ENCODE results near the gene RELB.
A peak's percentile ranks its signal among the peaks of the same experiment; 100 is the strongest.
"Not testable (repeated sequence)": the region's sequence is repeated elsewhere in the genome, so short reads cannot be mapped to it uniquely, and the experiment has no call there.

RELB gene

DNA sequence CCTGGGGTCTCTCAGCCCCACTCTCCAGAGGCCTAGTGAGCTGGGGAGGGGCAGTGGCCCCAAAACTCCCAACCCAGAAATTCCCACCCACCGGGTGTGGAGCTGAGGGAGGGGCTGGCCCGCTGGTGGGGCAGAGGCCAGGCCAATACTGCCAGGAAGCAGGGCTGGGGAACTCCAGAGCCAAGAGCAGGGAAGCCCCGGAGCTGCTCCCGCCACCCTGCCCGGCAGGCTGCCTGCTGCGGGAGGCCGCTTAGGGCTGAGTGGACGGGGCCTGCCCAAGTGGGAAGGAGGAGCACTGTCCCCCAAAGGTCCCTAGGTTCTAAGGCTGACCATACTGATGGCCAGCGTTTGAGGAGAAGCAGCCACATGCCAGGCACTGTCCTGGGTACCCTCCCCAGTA, 13.0 kb upstream of the RELB start:
- DNase-seq = no peak

DNA sequence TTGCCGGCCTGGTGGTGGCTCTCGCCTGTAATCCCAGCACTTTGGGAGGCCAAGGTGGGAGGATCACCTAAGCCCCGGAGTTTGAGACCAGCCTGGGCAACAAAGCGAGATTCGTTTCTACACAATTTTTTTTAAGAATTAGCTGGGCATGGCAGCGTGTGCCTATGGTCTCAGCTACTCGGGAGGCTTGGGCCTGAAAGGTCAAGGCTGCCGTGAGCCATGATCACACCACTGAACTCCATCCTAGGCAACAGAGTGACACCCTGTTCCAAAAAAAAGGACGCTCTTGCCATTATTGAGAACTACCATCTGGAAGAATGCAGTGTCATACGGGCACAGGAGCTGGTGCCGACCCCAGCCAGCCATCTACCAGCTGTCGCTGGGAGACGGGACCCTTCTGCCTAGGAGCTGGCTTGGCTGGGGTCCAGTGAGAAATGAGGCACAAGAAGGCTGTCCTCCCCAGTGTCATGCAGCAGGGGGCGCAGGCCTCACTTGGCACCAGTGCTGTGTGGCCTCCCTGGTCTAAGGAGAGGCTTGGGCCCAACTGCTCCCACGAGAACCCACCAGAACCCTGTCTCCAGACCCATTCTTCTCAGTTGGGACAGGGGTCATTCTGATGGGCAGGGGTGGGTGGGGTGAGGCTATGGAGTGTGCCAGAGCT, 12.2 kb upstream of the RELB start:
- DNase-seq = peak; percentile 66

DNA sequence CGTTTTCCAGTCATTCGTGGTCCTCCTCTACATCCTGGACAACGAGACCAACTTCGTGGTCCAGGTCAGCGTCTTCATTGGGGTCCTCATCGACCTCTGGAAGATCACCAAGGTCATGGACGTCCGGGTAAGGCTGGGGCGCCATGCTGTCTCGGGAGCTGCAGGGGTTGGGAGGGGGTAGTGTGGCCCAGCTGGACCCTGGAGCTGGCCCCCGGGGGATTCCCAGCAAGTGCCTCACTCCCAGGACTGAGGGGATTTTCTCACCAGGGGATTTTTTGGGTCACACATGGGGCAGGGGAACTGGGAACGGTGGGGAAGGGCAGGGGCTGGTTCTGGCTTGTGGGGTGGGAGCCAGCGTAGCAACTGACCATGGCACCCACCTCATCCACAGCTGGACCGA, 10.8 kb upstream of the RELB start:
- DNase-seq = no peak

DNA sequence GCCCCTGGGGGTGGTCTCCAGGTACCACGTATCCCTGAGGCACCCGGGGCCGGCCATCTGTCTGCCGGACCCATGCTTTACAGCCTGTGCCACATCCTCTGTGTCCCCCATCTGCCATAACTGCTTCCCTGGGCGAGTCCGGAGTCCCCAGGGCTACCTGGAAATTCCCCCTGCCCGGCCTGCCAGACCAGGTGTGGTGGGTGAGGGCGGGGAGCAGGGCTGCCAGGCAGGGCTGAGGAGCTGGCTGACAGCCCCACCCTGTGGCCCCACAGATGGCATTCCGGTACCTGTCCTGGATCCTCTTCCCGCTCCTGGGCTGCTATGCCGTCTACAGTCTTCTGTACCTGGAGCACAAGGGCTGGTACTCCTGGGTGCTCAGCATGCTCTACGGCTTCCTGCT, 10.3 kb upstream of the RELB start:
- no peak for DNase-seq

DNA sequence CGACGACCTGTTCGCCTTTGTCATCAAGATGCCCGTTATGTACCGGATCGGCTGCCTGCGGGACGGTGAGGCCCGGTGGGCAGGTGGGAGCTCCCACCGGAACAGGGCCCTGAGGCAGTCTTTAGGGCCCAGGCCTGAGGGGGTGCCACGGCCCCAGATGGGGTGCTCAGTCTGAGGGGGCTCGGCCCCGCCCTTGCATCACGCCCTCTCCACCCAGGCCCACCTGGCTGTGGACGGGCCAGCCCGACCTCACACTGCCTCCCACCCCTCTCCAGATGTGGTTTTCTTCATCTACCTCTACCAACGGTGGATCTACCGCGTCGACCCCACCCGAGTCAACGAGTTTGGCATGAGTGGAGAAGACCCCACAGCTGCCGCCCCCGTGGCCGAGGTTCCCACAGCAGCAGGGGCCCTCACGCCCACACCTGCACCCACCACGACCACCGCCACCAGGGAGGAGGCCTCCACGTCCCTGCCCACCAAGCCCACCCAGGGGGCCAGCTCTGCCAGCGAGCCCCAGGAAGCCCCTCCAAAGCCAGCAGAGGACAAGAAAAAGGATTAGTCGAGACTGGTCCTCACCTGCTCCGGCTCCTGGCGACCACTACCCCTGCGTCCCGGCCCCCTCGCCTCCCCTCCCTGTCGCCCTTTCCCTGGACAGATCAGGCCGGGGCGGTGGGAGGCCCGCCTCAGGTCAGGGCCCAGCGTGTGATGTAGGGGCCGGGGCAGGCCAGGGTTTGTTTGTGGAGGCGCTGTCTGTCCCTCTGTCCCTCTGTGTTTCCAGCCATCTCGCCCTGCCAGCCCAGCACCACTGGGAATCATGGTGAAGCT, 8.7 kb upstream of the RELB start:
- DNase-seq = no peak

DNA sequence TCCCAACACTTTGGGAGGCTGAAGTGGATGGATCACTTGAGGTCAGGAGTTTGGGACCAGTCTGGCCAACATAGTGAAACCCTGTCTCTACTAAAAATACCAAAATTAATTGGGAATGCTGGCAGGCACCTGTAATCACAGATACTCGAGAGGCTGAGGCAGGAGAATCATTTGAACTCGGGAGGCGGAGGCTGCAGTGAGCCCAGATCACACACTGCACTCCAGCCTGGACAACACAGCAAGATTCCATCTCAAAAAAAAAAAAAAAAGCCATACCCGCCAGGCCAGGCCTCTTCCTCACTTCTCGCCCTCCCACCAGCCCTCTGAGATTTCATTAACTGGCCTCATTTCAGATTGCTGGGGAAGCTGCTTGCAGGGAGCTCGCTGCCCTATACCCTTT, 7.7 kb upstream of the RELB start:
- DNase-seq = no peak

DNA sequence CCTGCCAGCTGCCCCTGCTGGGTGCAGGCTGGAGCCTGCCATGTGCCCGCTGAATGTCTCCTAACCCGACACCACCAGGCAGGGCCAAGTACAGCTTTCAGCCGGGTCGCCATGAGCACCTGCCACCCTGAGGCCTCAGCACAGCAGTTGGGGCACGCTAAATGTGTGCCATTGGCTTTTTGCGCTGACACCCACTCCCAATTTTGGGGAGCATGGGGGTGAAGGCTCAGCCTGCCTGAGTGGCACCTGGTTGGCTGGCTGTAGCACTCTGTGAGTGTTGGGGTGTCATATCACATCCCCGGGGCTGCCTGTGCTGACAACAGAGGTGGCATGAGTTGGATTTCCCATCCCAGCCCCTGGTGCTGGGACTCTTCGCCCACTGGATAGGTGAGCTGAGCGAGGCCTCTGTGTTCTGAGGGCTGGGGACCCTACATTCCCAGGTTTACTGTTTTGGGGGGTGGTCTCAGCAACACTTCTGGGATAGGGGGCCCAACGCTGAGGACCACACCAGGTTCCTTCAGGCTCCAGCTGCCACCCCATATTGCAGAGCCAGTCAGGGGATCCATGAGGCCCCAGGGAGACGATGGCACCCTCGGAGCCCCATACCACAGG, 7.2 kb upstream of the RELB start:
- DNase-seq = no peak

DNA sequence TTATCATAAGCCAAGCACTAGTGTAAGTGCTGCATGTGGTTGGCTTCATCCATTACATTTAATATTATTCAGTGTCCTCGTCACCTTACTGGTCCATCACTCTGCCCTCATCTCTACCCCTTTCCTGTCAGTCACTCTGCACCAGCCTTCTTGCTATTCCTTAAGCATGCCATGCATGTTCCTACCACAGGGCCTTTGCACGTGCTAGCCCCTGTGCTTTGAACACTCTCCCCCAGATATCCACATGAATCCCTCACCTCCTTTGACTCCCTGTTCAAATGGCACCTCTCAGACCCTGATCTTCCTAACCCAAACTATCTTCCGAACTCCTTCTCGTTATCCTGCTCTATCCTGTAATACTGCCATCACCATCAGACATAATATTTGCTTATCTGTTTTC, 3.2 kb upstream of the RELB start:
- no peak for DNase-seq

DNA sequence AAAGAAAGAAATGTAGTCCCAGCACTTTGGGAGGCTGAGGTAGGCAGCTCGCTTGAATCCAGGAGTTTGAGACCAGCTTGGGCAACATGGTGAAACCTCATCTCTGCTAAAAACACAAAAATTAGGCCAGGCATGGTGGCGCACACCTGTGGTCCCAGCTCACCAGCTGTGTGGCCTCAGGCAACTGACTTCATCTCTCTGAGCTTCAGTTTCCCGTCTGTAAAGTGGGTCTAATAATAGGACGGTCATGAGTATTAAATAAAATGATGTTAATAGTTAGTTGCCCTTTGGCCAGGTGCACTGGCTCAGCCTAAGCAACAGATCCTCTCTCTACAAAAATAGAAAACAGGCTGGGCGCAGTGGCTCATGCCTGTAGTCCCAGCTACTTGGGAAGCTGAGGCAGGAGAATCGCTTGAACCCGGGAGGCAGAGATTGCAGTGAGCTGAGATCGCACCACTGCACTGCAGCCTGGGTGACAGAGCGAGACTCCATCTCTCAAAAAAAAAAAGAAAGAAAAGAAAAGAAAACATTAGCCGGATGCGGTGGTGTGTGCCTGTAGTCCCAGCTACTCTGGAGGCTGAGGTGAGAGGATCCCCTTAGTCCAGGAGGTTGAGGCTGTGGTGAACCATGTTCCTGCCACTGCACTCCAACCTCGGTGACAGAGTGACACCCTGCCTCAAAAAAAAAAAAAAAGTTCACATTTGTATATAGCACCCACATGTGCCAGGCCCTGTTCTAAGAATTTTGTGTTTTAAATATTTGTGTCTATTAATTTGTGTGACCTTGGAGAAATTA, 1.9 kb upstream of the RELB start:
- DNase-seq = not testable (repeated sequence)

DNA sequence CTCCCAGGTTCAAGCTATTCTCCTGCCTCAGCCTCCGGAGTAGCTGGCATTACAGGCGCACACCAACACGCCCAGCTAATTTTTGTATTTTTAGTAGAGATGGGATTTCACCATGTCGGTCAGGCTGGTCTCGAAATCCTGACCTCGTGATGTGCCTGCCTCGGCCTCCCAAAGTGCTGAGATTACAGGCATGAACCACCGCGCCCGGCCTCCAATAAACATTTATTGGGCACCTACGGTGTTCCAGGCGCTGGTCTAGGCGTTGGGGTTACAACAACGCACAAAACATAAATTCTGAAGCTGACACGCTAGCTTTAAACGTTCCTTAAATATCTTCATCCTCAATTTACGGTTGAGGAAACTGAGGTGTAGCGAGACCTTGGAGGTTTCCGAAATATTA, 599 bp upstream of the RELB start:
- DNase-seq = not testable (repeated sequence)

DNA sequence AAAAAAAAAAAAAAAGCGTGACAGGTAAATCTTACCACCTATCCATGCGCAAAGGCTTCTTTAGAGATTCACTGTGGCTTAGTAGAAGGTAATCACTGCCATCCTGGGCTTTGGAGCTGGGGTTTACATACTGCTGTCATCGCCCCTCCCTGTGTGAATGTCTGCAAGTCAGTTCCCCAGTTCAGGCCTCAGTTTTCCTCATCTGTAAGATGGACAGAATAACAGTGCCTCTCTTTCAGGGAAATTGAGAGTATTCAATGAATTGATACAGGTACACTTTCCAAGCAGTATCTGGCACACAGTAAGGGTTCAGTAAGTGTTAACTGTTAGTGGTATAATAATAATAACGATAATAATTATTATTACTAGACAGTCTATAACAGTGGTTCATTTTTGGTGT, 2.2 kb downstream of the RELB start:
- no peak for DNase-seq

DNA sequence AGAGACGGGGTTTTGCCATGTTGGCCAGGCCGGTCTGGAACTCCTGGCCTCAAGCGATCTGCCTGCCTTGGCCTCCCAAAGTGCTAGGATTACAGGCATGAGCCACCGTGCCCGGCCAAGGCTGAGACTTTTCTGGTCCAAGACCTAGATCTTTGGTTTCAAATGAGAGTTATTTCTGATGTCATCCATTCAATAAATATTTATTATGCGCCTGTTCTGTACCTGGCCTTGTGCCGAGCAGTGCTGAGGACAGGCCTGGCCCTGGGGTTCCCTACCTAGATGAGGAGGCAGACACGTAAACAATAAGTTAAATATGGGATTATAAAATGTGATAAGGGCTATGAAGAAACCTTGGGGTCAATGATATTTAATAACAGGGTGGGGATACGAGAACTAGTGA, 4.5 kb downstream of the RELB start:
- DNase-seq = no peak

DNA sequence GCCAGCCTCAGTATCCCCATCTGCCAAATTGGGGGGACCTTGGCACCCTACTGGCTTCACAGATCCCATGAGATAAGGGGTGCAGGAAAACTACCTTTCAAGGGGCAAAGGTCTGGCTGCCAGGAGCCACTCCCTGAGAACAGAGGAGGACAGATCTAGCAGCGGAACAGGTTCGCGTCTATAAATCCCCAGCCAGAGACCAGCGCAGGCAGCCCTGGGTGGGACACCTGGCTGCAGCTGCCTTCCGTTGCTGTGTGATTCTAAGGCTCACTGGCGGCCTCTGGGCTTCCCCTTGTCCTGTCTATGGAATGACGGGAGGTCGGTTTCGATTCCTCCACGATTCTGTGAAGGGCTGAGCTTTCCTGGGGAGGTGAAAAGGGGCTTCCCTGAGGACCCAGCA, 7.3 kb downstream of the RELB start:
- DNase-seq = no peak

DNA sequence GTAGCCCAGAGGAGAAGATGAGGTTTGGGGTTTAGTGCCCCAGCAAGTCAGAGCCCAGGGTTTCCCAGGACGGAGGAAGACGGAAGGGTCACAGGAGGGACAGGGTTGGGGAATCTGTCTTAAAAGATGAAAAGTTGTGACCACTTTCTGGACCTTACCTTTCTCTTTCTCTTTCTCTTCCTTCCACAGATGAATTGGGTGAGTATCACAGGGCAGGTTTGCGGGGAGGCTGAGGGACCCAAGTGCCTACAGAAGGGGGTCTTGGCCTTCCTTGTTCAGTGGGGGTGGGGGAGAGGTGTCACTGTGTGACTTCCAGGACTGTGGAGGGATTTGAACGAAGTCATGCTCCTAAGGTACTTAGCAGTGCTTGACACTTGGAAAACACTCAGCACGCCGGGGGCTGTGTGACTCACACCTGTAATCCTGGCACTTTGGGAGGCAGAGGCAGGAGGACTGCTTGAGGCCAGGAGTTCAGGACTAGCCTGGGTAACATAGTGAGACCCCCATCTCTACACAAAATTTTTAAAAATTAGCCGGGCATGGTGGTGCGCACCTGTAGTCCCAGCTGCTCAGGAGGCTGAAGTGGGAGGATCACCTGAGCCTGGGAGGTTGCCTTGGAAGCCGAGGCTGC, 8.5 kb downstream of the RELB start:
- DNase-seq = no peak

DNA sequence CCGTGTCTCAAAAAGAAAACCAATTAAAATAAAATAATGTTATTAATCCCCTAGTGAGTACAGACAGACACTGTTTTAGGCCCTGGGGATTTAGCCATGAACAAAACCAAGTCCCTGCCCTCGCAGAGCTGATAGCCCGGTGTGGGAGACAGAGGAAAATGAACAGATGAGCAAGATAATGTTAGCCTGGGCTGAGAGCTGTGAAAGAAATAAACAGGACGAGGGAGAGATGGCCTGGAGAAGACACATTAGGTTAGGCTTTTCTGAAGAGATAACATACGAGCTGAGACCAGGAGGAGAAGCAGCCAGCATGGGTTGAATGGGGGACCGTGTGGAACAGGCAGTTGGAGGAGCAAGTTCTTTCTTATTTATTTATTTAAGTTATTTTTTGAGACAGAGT, 9.0 kb downstream of the RELB start:
- no peak for DNase-seq

DNA sequence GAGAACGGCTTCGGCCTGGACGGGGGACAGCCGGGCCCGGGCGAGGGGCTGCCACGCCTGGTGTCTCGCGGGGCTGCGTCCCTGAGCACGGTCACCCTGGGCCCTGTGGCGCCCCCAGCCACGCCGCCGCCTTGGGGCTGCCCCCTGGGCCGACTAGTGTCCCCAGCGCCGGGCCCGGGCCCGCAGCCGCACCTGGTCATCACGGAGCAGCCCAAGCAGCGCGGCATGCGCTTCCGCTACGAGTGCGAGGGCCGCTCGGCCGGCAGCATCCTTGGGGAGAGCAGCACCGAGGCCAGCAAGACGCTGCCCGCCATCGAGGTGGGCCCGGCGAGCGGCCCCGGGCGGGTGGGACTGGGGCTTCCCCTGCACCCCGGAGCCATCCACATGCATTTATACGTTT, 10.7 kb downstream of the RELB start:
- DNase-seq = no peak

DNA sequence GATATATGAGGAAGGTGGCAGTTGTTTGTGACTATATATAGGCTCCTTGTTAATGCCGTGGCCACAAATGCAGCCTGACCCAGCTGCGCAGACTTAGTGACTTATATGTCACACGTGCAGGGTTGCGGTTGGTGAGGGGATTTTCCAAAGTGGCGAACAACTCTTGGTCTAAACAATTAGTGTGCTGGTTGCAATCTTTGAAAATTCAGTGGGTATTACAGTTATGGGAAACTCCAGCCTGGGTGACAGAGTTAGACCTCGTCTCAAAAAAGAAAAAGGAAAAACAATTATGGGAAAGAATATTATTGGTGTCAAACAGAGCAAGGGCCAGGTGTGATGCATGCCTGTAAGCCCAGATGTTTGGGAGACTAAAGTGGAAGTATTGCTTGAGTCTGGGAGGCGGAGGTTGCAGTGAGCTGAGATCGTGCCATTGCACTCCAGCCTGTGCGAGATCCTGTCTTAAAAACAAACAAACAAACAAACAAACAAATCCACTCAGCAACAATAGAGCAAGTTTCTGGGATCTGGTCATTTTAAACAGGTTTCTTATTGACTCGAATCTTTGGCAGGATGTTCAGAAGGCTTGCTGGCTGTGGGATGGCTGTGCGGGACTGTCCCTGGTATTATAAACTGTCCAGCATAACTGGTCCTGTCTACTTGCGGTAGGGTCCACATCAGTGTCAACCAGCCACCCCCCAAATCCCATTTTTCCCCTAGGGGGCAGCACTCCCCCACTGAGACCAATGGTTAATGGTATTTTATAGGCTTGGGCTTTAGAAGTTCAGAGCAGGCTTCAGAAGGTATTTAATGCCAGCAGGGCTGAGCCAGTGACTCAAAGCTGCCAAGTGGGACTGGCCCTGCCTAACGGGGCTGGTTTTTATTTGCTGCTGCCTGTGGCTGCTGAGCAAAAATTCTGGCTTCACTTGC, 15.4 kb downstream of the RELB start:
- peak; percentile 87 for DNase-seq

DNA sequence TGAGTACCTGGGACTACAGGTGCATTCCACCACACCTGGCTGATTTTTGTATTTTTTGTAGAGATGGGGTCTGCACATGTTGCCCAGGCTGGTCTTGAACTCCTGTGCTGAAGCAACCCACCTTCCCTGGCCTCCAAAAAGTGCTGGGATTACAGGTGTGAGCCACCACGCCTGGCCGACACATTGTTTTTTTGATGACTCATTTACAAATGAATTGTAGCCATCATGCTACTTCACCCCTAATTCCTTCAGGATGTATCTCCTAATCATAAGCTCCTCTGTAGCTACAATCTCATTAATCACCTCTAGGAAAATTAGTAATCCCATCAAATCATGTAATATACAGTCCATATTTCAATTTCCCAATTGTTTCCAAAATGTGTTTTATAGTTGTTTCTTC, 17.9 kb downstream of the RELB start:
- DNase-seq = no peak

DNA sequence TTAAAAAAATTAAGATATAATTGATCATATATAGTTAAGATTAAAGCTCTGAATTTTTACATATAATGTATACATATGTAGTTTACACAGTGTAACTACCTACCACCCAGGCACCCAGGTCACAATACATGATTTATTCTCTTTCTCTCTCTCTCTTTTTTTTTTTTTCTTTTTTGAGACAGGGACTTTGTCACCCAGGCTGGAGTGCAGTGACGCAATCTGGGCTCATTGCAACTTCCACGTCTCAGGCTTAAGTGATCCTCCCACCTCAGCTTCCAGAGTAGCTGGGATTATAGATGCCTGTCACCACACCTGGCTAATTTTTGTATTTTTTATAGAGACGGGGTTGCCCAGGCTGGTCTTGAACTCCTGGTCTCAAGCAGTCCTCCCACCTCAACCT, 18.8 kb downstream of the RELB start:
- DNase-seq = no peak

DNA sequence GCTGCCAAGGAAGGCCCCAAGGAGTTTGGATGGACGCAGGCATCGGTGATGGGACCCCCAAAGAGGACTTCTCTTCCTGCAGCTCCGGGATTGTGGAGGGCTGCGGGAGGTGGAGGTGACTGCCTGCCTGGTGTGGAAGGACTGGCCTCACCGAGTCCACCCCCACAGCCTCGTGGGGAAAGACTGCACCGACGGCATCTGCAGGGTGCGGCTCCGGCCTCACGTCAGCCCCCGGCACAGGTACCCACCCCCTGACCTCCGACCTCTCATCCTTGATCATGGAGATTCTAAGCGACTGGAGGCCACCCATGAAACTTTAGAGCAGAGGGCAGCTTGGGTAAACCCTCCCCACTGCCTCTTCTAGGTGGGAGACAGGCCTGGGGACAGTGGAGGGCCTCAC, 20.7 kb downstream of the RELB start:
- no peak for DNase-seq

DNA sequence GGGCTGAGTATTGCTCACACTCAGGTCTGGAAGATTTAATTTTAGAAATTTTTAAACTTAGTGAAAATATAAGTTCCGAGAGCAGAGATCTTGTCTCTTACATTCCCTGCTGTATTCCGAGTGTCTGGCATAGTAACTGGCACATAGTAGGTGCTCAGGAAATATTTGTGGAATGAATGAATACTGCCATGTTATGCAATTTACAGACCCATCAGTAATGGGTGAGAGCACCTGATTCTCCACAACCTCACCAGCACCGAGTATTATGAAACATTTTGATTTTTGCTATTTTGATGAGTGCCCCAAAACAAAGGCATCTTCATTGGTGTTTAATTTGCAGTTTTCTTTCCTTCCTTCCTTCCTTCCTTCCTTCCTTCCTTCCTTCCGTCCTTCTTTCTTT, 21.8 kb downstream of the RELB start:
- DNase-seq = no peak

DNA sequence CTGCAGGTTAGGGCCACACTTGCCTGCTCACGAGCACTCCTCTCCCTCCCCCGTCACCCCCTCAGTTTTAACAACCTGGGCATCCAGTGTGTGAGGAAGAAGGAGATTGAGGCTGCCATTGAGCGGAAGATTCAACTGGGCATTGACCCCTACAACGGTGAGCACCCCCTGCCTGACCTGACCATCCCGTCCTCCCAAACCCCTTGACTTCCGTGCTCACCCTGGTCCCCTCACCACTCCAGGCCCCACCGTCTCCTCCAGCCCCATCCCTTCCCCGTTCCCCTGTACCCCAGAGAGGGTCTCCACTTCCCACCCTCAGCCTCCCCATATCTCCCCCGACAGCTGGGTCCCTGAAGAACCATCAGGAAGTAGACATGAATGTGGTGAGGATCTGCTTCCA, 24.0 kb downstream of the RELB start:
- no peak for DNase-seq

Measured in activated CD4-positive, alpha-beta T cell treated with anti-CD3 and anti-CD28 coated beads, Interleukin-2, Interleukin-6, amounts not matched to agents 100 ng/mL and 50 ng/mL, durations not matched to agents 16 hours and 8 hours (primary cell).